Vagina (tissue), 2 donors: Measurements from ENCODE around the gene SP7.
"Not testable (repeated sequence)": the region's sequence is repeated elsewhere in the genome, so short reads cannot be mapped to it uniquely, and the experiment has no call there.

Experiments
- CTCF ChIP-seq, 3 experiments: fragments of 450-650 bp in 2 of 3; fragments of 200-600 bp in 1 of 3; sonication (generic) in 1 of 3; IDR thresholded peaks; one replicate each; pipeline ENCODE4 v1.5.1; 2017 to 2019; ENCODE audit warnings: antibody characterized with exemption in 3 of 3, mild to moderate bottlenecking in 2 of 3, moderate library complexity in 2 of 3
- POLR2A ChIP-seq, 2 donors: fragments of 450-650 bp; IDR thresholded peaks; one replicate each; pipeline ENCODE4 v1.6.1; 2017; ENCODE audit warnings: antibody characterized with exemption in 2 of 2, mild to moderate bottlenecking in 2 of 2, moderate library complexity in 2 of 2

DNA sequence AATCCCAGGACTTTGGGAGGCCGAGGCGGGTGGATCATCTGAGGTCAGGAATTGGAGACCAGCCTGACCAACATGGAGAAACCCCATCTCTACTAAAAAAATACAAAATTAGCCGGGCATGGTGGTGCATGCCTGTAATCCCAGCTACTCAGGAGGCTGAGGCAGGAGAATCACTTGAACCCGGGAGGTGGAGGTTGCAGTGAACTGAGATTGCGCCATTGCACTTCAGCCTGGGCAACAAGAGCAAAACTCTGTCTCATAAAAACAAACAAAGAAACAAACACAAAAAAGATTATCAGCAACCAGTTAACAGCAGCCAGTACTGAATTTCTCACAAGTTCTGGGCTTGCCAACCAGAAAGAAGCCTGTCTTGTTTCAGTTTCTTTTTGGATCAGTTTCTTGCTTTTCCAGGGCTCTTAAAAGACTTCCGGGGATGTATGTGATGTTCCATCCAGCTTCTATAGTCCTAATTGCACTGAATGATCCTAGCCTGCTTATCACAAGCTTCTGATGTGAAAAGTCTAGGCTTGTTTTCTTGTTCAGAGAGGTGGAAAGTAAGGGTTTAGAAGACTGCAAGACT, 37.5 kb upstream of the SP7 start:
- not testable (repeated sequence) for TF ChIP-seq CTCF, POLR2A (IDR thresholded peaks at IDR 0.05)
